RWPE1 (cell line): Measurements from ENCODE around the gene S100PBP.
"Not testable (repeated sequence)": the region's sequence is repeated elsewhere in the genome, so short reads cannot be mapped to it uniquely, and the experiment has no call there.

ENCODE experiments used
- CTCF ChIA-PET: fragments of 350-600 bp; sonication (Branson Sonifier 250); formaldehyde crosslinking; extraction: SDS; loops from one replicate; lab custom pipeline; 2021; lab: Yijun Ruan, JAX
- POLR2A ChIA-PET: fragments of 400-600 bp; formaldehyde crosslinking; extraction: SDS; loops from one replicate; lab custom pipeline; 2020; ENCODE audit warnings: antibody characterized with exemption; ENCODE audit not compliant: low non-redundant PET; lab: Yijun Ruan, JAX
- DNase-seq: peaks from one replicate; pipeline ENCODE4 v3.0.0; 2012; ENCODE audit warnings: low spot score
- H3K27ac ChIP-seq: fragments of 450-650 bp; 2 replicates; pipeline ENCODE4 v1.5.1; 2017
- TF ChIP-seq, protein P1 (sequence below): fragments of 450-650 bp; conservative IDR thresholded peaks from 2 replicates; pipeline ENCODE4 v1.5.1; 2017; ENCODE audit warnings: low read depth, mild to moderate bottlenecking

The S100PBP gene

GRCh38 chr1:32798191-32798590 lies 19.3 kb upstream of the S100PBP start:
- CTCF ChIA-PET: no interaction called here
- POLR2A ChIA-PET: no interaction called here
- H3K27ac ChIP-seq: peak overlapping the region; percentile 34
- TF ChIP-seq, protein P1, sequence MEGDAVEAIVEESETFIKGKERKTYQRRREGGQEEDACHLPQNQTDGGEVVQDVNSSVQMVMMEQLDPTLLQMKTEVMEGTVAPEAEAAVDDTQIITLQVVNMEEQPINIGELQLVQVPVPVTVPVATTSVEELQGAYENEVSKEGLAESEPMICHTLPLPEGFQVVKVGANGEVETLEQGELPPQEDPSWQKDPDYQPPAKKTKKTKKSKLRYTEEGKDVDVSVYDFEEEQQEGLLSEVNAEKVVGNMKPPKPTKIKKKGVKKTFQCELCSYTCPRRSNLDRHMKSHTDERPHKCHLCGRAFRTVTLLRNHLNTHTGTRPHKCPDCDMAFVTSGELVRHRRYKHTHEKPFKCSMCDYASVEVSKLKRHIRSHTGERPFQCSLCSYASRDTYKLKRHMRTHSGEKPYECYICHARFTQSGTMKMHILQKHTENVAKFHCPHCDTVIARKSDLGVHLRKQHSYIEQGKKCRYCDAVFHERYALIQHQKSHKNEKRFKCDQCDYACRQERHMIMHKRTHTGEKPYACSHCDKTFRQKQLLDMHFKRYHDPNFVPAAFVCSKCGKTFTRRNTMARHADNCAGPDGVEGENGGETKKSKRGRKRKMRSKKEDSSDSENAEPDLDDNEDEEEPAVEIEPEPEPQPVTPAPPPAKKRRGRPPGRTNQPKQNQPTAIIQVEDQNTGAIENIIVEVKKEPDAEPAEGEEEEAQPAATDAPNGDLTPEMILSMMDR: no peak
- DNase-seq: no peak

DNA sequence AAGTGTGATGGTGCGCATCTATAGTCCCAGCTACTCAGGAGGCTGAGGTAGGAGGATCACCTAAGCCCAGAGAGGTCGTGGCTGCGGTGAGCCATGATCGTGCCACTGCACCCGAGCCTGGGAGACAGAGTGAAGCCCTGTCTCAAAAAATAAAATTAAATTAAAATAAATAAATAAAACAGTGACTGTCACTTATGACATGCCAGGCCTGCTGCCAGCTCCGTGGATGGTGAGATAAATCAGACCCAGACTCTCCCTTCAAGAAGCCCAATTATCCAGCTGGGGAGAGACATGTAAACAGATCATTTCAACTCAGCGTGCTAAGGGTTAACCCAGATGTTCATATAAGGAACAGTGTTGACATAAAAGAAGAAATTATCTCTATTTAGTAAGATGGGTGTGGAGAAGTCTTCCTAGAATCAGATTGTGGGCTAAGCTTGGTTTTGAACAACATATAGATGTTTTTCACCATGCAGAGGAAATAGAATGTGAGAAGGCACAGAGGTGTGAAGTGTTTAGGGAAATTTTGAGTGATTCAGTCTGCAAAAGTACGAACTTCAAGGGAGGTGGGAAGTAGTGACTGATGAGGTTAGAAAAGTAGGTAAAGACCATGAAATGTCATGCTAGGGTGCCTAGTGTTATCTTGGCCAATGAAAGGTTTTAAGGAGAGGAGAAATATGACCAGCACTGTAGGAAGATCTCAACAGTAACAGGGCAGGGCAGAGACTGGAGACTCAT lies 18.6 kb upstream of the S100PBP start:
- TF ChIP-seq, protein P1: no peak
- ChIA-PET POLR2A (no interaction called here), CTCF (no interaction called here)
- H3K27ac ChIP-seq: no peak overlapping the region
- no peak for DNase-seq

DNA sequence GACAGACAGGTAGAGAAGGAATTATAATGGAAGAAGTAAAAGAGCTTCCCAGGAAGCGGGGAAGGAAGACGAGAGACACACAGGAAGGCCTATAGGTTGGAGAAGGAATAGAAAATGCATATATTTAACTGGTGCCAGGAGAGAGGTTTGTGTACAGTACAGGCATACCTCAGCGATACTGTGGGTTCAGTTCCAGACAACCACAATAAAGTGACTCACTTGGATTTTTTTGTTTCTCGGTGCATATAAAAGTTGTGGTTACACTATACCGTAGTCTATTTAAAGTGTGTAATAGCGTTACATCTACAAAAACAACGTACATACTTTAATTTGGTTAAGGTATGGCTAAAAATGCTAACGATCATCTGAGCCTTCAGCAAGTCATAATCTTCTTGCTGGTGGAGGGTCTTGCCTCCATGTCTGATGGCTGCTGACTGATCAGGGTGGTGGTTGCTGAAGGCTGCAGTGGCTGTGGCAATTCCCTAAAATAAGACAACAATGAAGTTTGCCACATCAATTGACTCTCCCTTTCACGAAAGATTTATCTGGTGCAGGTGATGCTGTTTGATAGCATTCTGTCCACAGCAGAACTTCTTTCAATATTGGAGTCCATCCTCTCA lies 16.2 kb upstream of the S100PBP start:
- POLR2A ChIA-PET: no interaction called here
- no peak for DNase-seq
- H3K27ac ChIP-seq: no peak overlapping the region

DNA sequence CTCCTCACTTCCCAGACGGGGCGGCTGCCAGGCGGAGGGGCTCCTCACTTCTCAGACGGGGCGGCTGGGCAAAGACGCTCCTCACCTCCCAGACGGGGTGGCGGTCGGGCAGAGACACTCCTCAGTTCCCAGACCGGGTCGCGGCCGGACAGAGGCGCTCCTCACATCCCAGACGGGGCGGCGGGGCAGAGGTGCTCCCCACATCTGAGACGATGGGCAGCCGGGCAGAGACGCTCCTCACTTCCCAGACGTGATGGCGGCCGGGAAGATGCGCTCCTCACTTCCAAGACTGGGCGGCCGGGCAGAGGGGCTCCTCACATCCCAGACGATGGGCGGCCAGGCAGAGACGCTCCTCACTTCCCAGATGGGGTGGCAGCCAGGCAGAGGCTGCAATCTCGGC lies 13.0 kb upstream of the S100PBP start:
- CTCF ChIA-PET, DNase-seq, H3K27ac ChIP-seq, POLR2A ChIA-PET: not testable (repeated sequence)

More for the DNA sequence above, 16.2 kb upstream of the S100PBP start:
- CTCF ChIA-PET: no interaction called here
- TF ChIP-seq, protein P1: no peak

GRCh38 chr1:32806290-32806689 lies 11.2 kb upstream of the S100PBP start:
- POLR2A ChIA-PET: no interaction called here
- no peak overlapping the region for H3K27ac ChIP-seq
- TF ChIP-seq, protein P1: no peak
- no peak for DNase-seq
- CTCF ChIA-PET: no interaction called here

DNA sequence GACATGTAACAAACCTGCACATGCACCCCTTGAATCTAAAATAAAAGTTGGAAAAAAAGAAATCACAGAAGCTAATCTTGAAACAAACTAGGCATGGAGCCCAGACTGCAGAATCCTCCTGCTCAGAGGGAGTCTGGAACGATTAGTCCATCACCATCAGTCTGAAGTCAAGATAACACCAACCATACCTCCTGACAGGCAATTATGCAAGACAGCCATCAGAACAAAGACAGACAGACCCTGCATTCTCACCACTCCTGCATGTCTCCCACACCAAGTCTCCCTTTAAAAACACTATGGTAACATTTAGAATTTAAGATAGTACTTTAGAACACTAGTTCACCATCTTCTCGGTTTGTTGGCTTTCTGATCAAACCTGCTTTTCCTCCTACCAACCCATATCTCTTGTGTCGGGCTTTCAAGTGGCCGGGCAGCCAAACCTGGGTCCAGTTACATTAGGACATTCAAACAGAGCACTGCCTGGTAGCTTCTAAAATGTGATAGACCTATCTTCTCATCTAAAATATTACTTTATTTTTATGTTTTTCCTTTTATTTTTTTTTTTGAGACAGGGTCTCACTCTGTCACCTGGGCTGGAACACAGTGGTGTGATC lies 10.4 kb upstream of the S100PBP start:
- H3K27ac ChIP-seq: no peak overlapping the region
- TF ChIP-seq, protein P1: no peak
- ChIA-PET CTCF (interaction anchor here (0.7 kb wide), 1 partner anchor 27 kb away, joined by 4 read pairs; no protein-coding TSS in a partner anchor), POLR2A (no interaction called here)
- no peak for DNase-seq

DNA sequence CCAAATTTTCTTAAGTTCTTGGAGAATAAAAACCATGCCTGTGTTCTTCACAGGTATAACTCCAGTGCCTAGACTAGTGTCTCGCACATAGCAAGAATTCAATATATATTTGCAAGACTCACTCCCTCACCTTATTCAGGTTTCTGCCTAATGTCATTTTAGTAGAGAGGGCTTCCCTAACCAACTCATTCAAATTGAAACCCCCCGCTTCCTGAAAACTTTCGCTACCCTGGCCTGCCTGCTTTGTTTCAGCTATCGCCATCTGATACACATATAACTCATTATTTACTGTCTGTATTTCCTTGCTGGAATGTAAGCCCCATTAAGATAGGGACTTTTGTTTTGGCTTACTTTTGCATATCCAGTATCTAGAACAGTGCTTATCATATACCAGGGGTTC lies 8.9 kb upstream of the S100PBP start:
- ChIA-PET CTCF (no interaction called here), POLR2A (no interaction called here)
- H3K27ac ChIP-seq: no peak overlapping the region
- no peak for DNase-seq
- TF ChIP-seq, protein P1: no peak
